DND-41 (cell line): ENCODE results near the gene CDRT15L2.

Experiments
- CTCF ChIP-seq: IDR thresholded peaks from 2 replicates; pipeline ENCODE4 v1.5.1; 2012; ENCODE audit warnings: borderline replicate concordance, low read length, moderate library complexity, mild to moderate bottlenecking; ENCODE audit not compliant: poor library complexity, severe bottlenecking; ENCODE audit errors: extremely low read depth
- EZH2 ChIP-seq: IDR thresholded peaks from 3 replicates; pipeline ENCODE4 v1.6.1; 2012; ENCODE audit warnings: borderline replicate concordance, low read depth, mild to moderate bottlenecking, moderate library complexity, low read length, inconsistent platforms; ENCODE audit not compliant: severe bottlenecking

GRCh38 chr17:20612635-20613034 lies 33.1 kb downstream of the CDRT15L2 start:
- no peak for TF ChIP-seq CTCF
- no peak for TF ChIP-seq EZH2
